Motor neuron (in vitro differentiated cells): Measurements from ENCODE around the gene GOLGA3. TPM values are rescaled to one million over a fixed set of nuclear protein-coding genes. Genes with fewer than 3 reads are reported as not detected.
"Not testable (repeated sequence)": the region's sequence is repeated elsewhere in the genome, so short reads cannot be mapped to it uniquely, and the experiment has no call there.

Source experiments
- ATAC-seq, 8 experiments: fragments of 200-7000 bp; cut with Tn5 transposase; replicated peaks in 6 of 8; 2 replicates each; pipeline ENCODE4 v1.8.0; 2021; ENCODE audit warnings: mild to moderate bottlenecking in 8 of 8, moderate library complexity in 8 of 8
- H3K27ac ChIP-seq, 2 donors: fragments of 250-450 bp; sonication (Bioruptor Pico); 2 replicates each; pipeline ENCODE4 v1.9.0; 2021; ENCODE audit warnings: antibody characterized with exemption in 2 of 2, mild to moderate bottlenecking in 2 of 2, moderate library complexity in 1 of 2
- H3K4me1 ChIP-seq, 2 donors: fragments of 250-450 bp; sonication (Bioruptor Pico); replicated peaks in 1 of 2; 2 replicates each; pipeline ENCODE4 v1.6.1; 2021; ENCODE audit warnings: antibody characterized with exemption in 2 of 2, mild to moderate bottlenecking in 2 of 2, moderate library complexity in 1 of 2
- H3K4me3 ChIP-seq, 5 donors: fragments of 250-450 bp; sonication (Bioruptor Pico); 2 replicates each; pipeline ENCODE4 v1.9.0; 2021; ENCODE audit warnings: antibody characterized with exemption in 5 of 5, mild to moderate bottlenecking in 5 of 5, moderate library complexity in 4 of 5
- WGBS, 10 experiments: fragments of 450-650 bp; shearing (Covaris generic); methylation state at CpG; one replicate each; pipeline ENCODE4 v1.0.0; 2022; 5-methylcytosine and 5-hydroxymethylcytosine counted together
- in situ Hi-C, 9 experiments: fragments of 400-800 bp; cut with MboI; loops; one replicate each; pipeline ENCODE4 v1.15.0; 2021; ENCODE audit warnings: low sequenced_read_pairs in 9 of 9, low pct_unique_long_range_greater_than_20kb in 2 of 9; ENCODE audit not compliant: unreplicated experiment in 9 of 9
- total RNA-seq, 8 experiments: library from RNA; unstranded; fragments of 300-600 nt; gene quantifications; 2 replicates each; pipeline versions ENCODE4 v1.2.3 to v1.2.4, GENCODE V29; 2022

The GOLGA3 gene
- total RNA-seq, 8 experiments from 2014 or later = 41.1 to 75.1 (median 48.6) TPM

DNA sequence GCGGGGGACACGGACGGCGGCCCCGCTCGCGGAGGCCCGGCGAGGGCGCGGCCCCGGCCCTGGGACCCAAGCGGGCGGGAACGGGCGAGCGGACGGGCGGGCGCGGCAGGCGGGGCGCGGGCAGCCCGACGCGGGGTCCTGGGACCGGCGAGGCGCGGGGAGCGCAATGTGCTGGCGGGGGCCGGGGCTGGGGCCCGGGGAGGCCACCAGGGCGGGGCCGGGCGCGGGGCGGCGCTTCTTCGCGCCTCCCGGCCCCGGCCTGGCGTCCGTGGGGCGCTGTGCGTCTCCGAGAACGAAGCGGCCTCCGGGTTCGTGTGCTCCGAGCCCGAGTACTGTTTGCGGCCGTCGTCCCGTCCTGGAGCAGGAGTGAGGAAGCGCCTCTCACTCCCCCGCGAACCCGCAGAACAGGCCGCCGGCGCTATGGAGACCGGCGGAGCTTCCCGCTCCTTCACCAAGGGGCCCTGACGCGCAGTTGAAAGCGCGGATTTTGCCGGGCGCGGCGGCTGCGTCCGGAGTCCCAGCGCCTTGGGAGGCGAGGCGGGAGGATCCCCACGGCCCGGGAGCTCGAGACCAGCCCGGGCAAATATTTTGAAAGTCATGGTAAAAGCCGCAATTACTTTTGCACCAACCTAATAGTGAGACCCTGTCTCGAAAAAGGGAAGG, 66.6 kb downstream of the GOLGA3 start:
- peak overlapping the region; percentile 66 to 98 (median 87) for H3K4me3 ChIP-seq
- H3K4me1 ChIP-seq = peaks cover 5 to 10% of the 10 kb centered on the region in 2 donors
- peak overlapping the region; percentile 99 to 100 for H3K27ac ChIP-seq
- WGBS, 10 experiments = 0 to 5% (median 3%) methylated on average over 4 to 10 of the region's 89 CpGs; no CpG with 5 or more reads in 7 of the 10 experiments
- peak; percentile 75 to 94 (median 92) for ATAC-seq
- in situ Hi-C loops = no loop called here

DNA sequence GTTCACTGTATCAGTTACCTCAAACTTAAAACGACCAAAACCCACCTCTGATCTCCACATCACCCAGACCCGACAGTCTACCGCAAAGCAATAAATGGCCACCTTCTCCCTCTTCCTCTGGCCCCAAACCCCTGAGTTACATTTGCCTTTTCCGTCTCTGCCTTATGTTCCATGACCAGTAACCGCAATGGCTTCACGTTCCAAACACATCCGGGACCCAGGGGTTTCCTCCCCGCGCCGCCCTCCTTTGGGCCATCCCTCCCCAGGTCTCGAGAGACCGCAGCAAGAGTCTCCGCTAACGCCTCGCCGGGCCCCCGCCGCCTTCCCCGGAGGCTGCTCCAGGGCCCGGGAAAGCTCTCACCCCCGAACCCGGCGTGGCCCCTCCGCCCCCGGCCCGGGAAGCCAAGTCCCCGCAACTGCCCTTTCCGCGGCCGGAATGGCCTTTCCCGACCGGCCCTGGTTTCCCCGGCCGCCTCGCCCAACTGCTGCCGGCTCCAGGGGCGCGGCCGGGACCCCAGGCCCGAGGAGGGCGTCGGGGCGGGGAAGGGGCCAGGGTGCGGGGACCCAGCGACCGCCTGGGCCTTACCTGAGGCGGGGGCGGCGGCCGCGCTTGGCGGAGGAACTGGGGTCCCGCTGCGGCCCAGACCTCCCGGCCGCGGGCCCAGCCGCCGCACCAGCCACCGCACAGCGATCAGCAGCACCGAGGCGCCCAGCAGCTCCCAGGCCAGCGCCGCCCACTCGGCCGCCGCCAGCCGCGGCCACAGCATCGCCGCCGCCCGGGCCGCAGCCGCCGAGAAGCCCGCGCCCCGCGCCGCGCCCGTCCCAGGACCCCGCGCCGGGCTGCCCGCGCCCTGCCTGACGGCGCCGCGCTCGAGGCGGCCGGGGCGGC, 67.4 kb downstream of the GOLGA3 start, which contains the start of gene ANKLE2:
Gene ANKLE2 (minus strand): TSS at position 801 of the 889 bp plus-strand sequence. CDS start 34 bp downstream, at position 767.
- peak within 1 kb of the TSS; percentile 99 to 100 for H3K27ac ChIP-seq
- WGBS, 10 experiments = 0 to 10% (median 0%) methylated on average over 1 to 3 of the region's 97 CpGs; no CpG with 5 or more reads in 4 of the 10 experiments
- peaks cover 5 to 10% of the 10 kb centered on the region in 2 donors for H3K4me1 ChIP-seq
- ATAC-seq = peak; percentile 61 to 74 (median 68)
- in situ Hi-C loops = no loop called here
- peak within 1 kb of the TSS; percentile 66 to 98 (median 87) for H3K4me3 ChIP-seq

- H3K27ac ChIP-seq = no peak overlapping the region
- no peak overlapping the region for H3K4me3 ChIP-seq
- ATAC-seq = no peak
- 60 to 100% (median 93%) methylated on average over 2 to 8 of the region's 8 CpGs; no CpG with 5 or more reads in 2 of the 10 experiments for WGBS, 10 experiments
- in situ Hi-C loops = no loop called here
- peaks cover 5 to 10% of the 10 kb centered on the region in 2 donors for H3K4me1 ChIP-seq
Observed at GRCh38 chr12:132759359-132759758, 69.3 kb downstream of the GOLGA3 start.

DNA sequence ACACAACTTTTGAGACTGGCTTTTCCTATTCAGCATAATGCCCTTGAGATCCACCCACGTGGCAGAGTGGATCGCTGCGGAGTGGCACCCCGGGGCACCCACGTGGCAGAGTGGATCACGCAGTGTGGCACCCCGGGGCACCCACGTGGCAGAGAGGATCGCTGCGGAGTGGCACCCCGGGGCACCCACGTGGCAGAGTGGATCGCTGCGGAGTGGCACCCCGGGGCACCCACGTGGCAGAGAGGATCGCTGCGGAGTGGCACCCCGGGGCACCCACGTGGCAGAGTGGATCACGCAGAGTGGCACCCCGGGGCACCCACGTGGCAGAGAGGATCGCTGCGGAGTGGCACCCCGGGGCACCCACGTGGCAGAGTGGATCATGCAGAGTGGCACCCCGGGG, 69.8 kb downstream of the GOLGA3 start:
- H3K4me3 ChIP-seq, ATAC-seq, in situ Hi-C loops, H3K27ac ChIP-seq: not testable (repeated sequence)
- WGBS, 10 experiments = 60 to 100% (median 94%) methylated on average over 1 to 9 of the region's 28 CpGs; no CpG with 5 or more reads in 6 of the 10 experiments
- peaks cover 5 to 10% of the 10 kb centered on the region in 2 donors for H3K4me1 ChIP-seq

DNA sequence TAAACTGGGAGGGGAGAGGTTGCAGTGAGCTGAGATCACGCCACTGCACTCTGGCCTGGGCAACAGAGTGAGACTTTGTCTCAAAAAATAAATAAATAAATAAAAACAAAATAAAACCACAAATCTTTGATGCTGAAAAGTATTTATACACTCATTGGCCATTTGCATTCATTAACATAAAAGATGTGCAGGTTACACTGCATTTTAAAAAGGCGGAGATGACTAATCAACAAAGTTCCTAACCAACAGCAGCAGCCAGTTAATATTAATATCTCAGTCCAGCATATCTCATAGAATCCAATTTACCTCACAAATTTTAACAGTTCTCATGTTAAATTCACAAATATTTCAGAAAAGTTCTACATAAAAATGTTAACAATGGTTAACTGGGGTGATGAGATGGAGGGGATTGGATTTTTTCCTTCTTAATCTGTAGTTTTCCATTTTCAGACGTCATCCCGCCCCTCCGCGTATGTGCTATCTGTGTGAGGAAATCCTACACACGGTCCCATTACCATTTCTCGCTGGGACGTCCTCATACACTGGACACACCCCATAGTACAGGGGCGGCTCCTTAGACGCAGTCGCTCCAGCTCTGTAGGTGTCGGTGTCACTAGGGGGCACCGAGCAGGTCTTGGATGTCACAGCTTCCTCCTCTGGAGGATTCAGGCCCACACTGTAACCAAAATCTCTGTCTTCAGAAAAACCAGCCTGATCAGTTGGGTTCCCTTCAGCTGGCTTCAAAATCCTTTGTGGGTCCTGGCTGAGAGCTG, 74.3 kb downstream of the GOLGA3 start:
- Histone ChIP-seq H3K27ac (no peak overlapping the region), H3K4me1 (no peaks in the 10 kb centered on the region), H3K4me3 (no peak overlapping the region)
- in situ Hi-C loops = no loop called here
- 7 to 98% (median 81%) methylated on average over 1 to 10 of the region's 14 CpGs; no CpG with 5 or more reads in 2 of the 10 experiments for WGBS, 10 experiments
- ATAC-seq = peak in 3 of 8 experiments; percentile 94 to 96 (median 94)

DNA sequence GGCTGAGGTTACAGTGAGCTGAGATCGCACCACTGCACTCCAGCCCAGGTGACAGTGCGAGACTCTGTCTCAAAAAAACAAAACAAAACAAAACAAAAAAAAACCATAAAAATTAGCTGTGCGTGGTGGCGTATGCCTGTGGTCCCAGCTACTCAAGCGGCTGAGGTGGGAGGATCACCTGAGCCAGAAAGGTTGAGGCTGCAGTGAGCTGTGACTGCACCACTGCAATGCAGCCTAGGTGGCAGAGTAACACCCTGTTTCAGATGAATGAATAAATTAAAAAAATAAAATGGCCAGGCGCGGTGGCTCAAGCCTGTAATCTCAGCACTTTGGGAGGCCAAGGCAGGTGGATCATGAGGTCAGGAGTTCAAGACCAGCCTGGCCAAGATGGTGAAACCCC, 75.0 kb downstream of the GOLGA3 start:
- H3K4me1 ChIP-seq, H3K4me3 ChIP-seq, in situ Hi-C loops, ATAC-seq, H3K27ac ChIP-seq: not testable (repeated sequence)
- 89 to 100% (median 98%) methylated on average over 1 to 7 of the region's 7 CpGs for WGBS, 10 experiments

GRCh38 chr12:132748319-132748718, 80.3 kb downstream of the GOLGA3 start:
- no peak for ATAC-seq
- in situ Hi-C loops = no loop called here
- H3K27ac ChIP-seq = no peak overlapping the region
- WGBS, 10 experiments = 83 to 100% (median 99%) methylated on average over 1 to 6 of the region's 10 CpGs; no CpG with 5 or more reads in 6 of the 10 experiments
- no peak overlapping the region for H3K4me3 ChIP-seq
- no peaks in the 10 kb centered on the region for H3K4me1 ChIP-seq

GRCh38 chr12:132747896-132748295, 80.8 kb downstream of the GOLGA3 start:
- ATAC-seq = no peak
- H3K27ac ChIP-seq = no peak overlapping the region
- H3K4me3 ChIP-seq = no peak overlapping the region
- in situ Hi-C loops = no loop called here
- no peaks in the 10 kb centered on the region for H3K4me1 ChIP-seq
- WGBS, 10 experiments = 83 to 100% (median 98%) methylated on average over 1 to 19 of the region's 22 CpGs; no CpG with 5 or more reads in 1 of the 10 experiments

- in situ Hi-C loops = no loop called here
Observed at GRCh38 chr12:132747395-132747794, 81.3 kb downstream of the GOLGA3 start.

GRCh38 chr12:132746613-132747012, 82.1 kb downstream of the GOLGA3 start:
- H3K4me3 ChIP-seq = no peak overlapping the region
- H3K27ac ChIP-seq = no peak overlapping the region
- 25 to 100% (median 95%) methylated on average over 1 to 2 of the region's 3 CpGs; no CpG with 5 or more reads in 3 of the 10 experiments for WGBS, 10 experiments
- ATAC-seq = peak in 2 of 8 experiments; percentile 38 to 60
- in situ Hi-C loops = no loop called here
- no peaks in the 10 kb centered on the region for H3K4me1 ChIP-seq

More at GRCh38 chr12:132747395-132747794, 81.3 kb downstream of the GOLGA3 start:
- no peaks in the 10 kb centered on the region for H3K4me1 ChIP-seq
- ATAC-seq = no peak
- H3K27ac ChIP-seq = no peak overlapping the region
- H3K4me3 ChIP-seq = no peak overlapping the region
- 80 to 100% (median 96%) methylated on average over 1 to 5 of the region's 11 CpGs; no CpG with 5 or more reads in 3 of the 10 experiments for WGBS, 10 experiments

DNA sequence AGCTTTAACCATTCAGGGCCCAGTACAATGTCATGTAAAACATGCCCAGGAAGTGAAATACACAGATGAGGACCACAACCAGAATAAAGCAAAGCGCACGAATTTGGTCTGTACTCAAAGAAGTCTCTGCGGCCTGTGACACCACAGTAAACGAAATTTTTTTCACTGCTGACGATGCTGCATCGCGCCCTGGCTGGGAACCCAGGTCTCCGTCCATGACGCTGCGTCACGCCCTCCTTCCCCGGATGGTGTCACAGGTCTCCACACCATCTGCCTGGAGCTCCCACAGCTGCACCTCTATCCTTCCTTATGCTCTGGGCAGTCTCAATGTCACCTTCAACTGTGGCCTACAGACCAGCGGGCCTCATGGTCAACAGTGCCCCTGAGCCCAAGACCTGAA, 84.8 kb downstream of the GOLGA3 start:
- no peak for ATAC-seq
- Histone ChIP-seq H3K4me1 (no peaks in the 10 kb centered on the region), H3K27ac (no peak overlapping the region), H3K4me3 (no peak overlapping the region)
- 60 to 100% (median 96%) methylated on average over 1 to 10 of the region's 13 CpGs; no CpG with 5 or more reads in 4 of the 10 experiments for WGBS, 10 experiments
- in situ Hi-C loops = no loop called here

DNA sequence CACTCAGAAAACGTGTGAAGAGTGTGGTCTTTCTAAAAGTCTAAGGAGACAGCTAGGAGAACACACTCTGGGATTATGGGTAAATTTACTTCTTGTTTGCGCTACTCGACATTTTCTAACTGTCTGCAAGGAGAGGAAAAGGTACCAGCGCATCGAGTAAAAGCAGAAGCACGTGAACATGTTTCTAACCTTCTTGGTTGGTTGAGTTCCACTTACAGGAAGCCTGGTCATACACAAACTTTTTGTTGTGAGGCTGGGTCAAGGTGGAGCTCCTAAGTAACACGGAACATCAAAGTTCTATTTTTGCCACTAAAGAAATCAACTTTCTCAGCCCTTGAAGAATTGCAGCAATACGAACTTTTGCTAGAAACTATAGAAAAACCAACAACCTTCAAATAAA, 87.0 kb downstream of the GOLGA3 start:
- in situ Hi-C loops = no loop called here
- no peak for ATAC-seq
- H3K4me1 ChIP-seq = no peaks in the 10 kb centered on the region
- H3K27ac ChIP-seq = no peak overlapping the region
- 80 to 100% (median 89%) methylated on average over 1 to 8 of the region's 8 CpGs for WGBS, 10 experiments
- H3K4me3 ChIP-seq = no peak overlapping the region
